B cell (primary cell): ENCODE data around the gene EGFL6.

Experiments used
- EZH2 ChIP-seq: IDR thresholded peaks from 2 replicates; pipeline ENCODE4 v1.6.1; 2012; ENCODE audit warnings: borderline replicate concordance, low read depth, mild to moderate bottlenecking, moderate library complexity, low read length; ENCODE audit not compliant: insufficient read depth, poor library complexity, severe bottlenecking
- TF ChIP-seq, protein P1 (sequence below): fragments of 200-600 bp; IDR thresholded peaks from one replicate; pipeline ENCODE4 v1.8.0; 2022; ENCODE audit warnings: antibody characterized with exemption, mild to moderate bottlenecking

DNA sequence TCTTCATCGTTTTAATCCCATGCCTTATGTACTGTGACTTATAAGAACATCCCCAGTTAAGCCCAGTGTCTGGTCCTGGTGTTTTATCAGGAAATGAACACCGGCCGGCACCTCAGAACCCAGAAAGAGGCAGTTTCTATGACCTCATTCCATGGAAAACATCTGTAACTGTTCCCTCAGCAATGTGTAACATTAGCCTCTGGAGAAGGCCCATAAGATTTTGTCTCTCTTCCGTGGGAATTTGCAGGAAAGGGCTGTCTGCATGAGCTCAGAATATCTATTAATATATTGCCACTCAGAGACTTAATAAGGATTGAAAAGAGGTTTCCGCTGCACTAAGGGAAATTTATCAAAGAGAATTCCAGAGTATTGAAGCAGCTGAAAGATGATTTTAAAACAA, 80.4 kb downstream of the EGFL6 start:
- TF ChIP-seq, protein P1, sequence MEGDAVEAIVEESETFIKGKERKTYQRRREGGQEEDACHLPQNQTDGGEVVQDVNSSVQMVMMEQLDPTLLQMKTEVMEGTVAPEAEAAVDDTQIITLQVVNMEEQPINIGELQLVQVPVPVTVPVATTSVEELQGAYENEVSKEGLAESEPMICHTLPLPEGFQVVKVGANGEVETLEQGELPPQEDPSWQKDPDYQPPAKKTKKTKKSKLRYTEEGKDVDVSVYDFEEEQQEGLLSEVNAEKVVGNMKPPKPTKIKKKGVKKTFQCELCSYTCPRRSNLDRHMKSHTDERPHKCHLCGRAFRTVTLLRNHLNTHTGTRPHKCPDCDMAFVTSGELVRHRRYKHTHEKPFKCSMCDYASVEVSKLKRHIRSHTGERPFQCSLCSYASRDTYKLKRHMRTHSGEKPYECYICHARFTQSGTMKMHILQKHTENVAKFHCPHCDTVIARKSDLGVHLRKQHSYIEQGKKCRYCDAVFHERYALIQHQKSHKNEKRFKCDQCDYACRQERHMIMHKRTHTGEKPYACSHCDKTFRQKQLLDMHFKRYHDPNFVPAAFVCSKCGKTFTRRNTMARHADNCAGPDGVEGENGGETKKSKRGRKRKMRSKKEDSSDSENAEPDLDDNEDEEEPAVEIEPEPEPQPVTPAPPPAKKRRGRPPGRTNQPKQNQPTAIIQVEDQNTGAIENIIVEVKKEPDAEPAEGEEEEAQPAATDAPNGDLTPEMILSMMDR = no peak
- TF ChIP-seq EZH2 = no peak
